HTERT RPE-1 (cell line): Measurements from ENCODE around the gene TMEM214.

Experiments used
- in situ Hi-C: fragments of 300-500 bp; cut with MboI; formaldehyde crosslinking; loops from 4 replicates; pipeline ENCODE4 v1.14.3; 2020; ENCODE audit warnings: low sequenced_read_pairs

The TMEM214 gene, protein sequence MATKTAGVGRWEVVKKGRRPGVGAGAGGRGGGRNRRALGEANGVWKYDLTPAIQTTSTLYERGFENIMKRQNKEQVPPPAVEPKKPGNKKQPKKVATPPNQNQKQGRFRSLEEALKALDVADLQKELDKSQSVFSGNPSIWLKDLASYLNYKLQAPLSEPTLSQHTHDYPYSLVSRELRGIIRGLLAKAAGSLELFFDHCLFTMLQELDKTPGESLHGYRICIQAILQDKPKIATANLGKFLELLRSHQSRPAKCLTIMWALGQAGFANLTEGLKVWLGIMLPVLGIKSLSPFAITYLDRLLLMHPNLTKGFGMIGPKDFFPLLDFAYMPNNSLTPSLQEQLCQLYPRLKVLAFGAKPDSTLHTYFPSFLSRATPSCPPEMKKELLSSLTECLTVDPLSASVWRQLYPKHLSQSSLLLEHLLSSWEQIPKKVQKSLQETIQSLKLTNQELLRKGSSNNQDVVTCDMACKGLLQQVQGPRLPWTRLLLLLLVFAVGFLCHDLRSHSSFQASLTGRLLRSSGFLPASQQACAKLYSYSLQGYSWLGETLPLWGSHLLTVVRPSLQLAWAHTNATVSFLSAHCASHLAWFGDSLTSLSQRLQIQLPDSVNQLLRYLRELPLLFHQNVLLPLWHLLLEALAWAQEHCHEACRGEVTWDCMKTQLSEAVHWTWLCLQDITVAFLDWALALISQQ

DNA sequence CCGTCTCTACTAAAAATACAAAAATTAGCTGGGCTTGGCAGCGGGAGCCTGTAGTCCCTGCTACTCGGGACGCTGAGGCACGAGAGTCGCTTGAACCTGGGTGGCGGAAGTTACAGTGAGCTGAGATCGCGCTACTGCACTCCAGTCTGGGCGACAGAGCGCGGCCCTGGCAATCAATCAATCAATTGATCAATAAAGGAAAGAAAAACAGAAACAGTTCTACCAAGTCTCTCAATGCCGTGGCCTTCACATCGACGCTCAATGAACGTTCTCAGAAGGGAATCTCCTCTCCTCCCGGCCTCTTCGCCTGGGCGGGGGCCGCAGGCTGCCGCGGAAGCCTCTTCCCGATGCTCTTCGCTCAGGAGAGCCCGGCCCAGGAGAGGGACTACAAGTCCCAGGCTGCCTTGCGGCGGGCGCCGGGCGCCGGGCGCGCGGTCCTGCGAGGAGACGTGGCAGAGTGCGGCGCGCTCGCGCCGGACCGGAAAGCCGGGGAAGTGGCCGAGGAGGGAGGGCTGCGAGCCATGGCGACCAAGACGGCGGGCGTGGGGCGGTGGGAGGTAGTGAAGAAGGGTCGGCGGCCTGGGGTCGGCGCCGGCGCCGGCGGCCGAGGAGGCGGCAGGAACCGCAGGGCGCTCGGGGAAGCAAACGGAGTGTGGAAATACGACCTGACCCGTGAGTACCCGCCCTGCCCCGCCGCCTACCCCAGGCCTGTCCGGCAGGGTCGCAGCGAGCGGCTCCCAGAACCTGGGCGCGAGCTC, at the start of gene TMEM214:
TSS of gene TMEM214 (plus strand) at position 471 of the 758 bp plus-strand sequence. CDS start at position 522, 51 bp downstream.
- in situ Hi-C loops, result no loop called here

DNA sequence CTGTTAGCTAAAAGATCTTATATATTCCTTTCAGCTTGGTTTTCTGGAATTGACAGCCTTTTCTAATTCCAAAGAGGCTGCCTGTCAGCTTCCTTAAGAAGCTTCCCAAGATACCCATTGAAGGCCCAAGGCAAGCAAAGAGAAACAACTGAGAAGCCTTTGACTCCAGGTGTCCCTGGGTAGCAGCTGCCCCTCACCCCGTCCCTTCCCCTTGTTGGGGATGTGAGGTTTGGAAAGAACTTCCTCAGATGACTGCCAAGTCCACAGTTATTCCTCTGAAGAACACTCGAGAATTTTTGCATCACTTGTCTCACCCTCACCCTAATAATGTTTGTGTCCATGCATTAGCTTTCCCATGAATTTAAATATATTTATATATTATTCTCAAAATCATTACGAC, 49.0 kb upstream of the TMEM214 start:
- in situ Hi-C loops, result no loop called here

DNA sequence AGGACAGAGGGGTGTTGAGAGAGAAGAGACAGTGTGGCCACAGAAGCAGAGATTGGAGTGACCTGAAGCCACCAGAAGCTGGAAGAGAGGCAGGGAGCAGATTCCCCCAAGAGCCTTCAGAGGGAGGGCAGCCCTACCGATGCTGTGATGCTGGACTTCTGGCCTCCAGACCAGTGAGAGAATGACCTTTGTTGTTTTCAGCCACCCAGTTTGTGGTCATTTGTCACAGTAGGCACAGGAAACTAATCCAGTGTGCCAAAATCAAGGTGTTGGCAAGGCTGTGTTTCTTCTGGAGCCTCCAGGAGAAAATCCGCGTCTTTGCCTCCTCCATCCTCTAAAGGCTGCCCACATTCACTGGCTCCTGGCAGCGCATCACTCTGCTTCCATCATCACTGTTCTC, 47.0 kb upstream of the TMEM214 start:
- in situ Hi-C loops, result no loop called here

DNA sequence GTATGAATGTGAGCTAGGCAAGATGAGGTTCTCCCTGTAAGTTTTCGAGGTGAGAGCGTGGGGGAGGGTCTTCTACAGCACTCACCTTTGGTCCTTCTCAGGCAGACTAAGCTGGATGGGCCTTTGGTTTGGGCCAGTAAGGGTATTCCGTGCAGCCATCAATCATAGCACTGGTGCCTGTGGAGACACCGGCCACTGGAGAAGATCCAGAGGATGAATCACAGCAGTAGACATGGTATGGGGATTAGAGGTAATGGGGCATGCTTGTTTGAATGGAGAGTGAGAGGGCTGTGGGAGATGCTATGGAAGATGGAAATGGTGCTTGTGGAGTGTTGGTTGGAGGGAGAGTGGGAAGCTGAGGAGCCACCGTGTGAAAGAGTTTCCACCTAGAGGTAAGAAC, 46.2 kb upstream of the TMEM214 start:
- in situ Hi-C loops, result no loop called here

DNA sequence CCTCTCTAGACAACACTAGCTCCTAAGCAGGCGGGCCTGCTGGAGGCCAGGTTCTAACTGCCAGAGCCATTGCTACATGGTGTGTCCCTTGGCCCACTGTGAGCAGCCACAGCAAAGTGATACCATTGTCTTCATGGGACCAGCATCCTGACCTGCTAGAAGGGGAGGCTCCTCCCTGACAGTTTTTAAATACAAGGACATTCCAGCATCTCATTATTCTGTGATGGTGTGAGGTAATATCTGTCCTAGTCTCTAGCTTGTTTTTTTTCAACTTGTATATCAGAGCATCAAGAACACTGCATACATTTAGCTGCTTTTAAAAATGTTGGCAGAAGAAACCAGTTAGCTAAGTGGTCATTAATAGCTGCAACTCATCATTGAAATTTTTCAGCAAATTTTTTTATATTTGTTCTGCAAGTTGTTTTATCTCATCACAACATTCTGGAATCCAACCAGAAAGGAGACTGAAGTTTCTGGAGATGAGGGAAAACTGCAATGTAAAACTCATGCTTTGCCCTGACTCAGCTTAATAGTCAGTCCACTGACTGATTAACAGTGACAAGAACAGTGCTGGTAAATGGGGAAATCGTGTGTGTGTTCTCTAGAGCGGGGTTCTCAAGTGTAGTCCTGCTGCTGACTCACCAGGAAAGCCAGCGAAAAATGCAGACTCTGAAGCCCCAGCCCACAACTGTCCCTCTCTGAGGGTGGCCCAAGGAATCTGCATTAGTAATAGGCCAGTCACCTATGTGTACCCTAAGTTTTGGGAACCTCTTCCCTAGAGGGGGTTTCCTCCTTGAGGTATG, 44.5 kb upstream of the TMEM214 start:
- in situ Hi-C loops, result no loop called here

DNA sequence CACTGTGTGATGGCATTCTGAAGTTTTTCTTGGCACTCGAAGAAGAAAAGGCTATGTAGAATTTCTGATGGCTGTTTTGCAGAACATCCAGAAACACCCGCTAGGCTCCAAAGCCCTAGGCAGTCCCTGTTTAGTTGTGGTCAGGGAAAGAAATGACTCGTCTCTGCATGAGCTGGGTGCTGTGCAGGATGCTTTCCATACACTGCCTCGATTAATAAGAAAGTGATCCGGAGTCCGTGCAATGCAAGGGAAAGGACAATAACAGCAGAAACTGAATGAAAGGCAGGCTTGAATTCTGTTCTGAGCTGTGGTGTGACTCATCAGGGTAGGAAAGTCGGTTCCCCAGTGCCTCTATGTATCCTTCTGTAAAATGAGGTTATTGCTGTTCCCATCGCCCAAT, 43.6 kb upstream of the TMEM214 start:
- in situ Hi-C loops, result no loop called here

DNA sequence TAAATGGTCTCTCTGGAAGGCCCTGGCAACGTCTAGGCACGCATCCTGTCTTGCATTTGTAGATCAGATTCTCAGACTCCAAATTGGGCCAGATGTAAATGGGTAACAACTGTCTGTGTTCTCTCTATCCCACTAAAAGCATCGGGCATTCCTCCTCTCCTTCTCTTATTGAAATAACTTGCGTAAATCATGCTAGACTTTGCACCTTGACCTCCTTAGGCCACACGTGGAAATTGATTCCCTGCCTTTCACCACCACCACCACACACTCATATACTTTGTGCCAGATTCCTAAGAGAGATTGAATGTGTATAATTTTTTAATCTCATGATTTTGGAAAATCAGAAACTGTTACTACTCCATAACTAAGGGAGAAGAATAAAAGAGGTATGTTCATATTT, 41.0 kb upstream of the TMEM214 start:
- in situ Hi-C loops, result no loop called here

DNA sequence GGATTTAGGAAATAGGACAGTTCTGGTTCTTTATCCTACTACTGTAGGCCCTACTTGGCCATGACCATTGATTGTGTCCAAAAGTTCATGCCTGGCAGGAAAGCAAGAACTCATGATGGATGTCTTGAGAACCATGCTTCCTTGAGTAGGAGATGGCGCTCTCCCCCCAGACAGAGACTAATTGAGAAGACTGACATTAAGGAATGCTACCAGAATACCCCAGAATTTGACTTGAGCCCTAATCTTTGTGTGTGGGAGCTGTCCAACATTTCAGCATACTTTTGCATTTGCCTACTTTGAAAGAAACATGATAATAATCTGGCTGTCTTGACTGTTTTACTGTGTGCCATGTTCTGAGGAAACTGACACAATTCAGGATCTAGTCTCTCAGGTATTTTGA, 39.0 kb upstream of the TMEM214 start:
- in situ Hi-C loops, result no loop called here

DNA sequence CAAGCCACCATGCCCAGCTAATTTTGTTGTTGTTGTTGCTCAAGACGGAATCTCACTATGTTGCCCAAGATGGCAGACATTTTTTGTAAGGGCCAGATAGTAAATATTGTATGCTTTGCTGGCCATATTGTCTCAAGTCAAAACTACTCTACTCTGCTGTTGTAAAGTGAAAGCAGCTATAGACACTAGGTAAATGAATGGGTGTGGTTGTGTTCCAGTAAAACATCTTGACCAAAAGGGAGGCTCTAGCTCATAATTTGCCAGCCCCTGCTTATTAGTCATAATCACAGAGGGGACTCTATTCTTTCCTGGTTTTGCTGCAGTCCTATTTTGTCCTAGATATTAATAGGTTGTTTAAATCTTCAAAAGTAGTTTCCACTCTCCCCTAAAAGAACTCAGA, 37.8 kb upstream of the TMEM214 start:
- in situ Hi-C loops, result no loop called here

DNA sequence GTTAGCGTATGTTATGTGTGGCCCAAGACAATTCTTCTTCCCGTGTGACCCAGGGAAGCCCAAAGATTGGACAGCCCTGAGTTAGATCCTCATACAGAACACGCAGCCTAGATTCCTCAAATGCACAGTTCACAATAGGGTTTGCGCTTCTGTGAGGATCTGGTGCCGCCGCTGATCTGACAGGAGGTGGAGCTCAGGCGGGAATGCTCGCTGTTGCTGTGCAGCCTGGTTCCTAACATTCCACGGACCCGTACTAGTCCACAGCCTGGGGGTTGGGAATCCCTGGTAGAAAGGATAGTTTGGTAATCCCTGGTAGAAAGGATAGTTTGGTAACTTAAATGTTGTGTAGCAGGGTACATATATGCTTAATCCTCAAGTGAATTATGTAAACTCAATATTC, 35.4 kb upstream of the TMEM214 start:
- in situ Hi-C loops, result no loop called here

DNA sequence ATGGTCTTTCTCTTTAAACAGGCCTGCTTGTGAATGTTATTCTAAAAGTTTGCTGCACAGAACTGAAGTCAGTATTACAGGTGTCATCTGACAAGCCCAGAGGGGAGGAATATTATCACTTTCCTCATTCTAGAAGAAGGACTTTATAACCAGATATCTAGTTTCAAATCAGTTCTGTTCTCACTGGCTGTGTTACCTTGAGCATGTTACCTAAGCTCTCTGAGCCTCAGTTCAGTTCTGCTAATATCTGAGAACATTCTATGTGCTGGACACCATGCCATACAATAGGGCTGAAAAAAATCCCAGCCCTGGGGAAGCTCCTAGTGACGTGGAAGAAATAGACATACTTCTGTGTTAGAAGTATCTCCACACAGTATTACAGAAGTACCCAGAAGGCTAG, 34.4 kb upstream of the TMEM214 start:
- in situ Hi-C loops, result no loop called here

DNA sequence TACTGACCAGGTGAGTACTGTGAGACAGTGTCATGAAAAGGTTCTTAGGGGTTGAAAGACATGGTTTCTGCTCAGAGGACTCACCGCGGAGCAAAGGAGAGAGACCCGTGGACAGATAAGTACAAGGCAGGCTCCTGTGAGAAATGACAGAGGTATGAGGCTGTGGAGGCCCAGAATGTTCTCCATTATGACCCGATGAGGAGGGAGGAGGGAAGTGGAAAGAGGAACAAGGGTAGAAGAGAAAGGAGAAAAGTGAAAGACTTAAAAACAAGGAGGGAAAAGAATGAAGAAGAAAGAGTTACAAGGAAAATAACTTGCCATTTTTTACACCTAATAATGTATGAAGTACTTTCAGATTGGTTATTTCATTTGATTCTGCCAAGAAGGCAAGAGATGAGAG, 32.5 kb upstream of the TMEM214 start:
- in situ Hi-C loops, result no loop called here

DNA sequence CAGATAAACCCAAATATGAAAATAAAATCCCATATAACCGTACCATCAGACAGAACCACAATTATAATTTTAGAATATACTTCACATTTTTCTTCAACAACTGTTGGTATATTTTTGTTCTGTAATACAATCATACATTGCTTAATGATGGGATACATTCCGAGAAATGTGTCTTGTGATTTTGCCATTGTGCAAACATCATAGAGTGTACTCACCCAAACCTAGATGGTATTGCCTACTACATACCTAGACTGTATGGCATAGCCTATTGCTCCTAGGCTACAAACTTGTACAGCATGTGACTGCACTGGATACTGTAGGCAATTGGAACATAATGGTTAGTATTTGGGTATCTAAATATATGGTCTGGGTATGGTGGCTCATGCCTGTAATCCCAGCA, 31.8 kb upstream of the TMEM214 start:
- in situ Hi-C loops, result no loop called here

DNA sequence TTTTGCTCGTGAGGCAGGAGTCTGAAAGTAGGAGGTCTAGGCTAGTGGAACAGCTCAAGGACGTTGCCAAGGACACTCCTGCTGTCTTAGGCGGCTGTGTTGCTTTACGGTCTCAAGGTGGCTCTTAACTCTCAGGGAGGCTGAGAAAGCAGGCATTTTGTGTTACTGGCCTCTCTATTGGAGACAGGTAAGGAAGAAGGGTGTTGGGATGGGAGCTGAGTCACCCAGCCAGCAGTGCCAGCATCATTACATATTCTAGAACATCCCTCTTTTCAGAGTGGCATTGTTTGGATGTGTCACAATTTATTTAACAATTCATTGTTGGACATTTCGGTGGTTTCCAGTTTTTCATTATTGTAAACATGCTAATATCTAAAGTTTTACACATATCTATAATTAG, 30.8 kb upstream of the TMEM214 start:
- in situ Hi-C loops, result no loop called here

DNA sequence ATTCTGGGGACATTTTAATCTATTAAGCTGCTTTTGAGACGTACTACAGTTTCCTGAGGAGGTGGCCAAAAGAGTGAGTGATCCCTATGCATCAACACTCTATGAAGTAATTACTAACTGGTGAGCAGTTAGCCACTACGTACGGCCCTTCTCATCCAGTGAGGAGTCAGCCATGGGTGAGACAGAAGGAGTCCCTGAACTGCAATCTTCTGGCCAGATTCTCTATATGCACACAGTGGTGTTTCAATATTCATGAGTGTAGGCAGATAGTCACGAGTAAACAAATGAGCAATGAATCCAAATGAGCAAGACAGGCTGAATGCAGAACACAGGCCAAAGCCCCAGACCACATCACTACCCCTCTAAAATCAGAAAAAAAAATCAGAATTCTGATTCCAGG, 29.8 kb upstream of the TMEM214 start:
- in situ Hi-C loops, result no loop called here

DNA sequence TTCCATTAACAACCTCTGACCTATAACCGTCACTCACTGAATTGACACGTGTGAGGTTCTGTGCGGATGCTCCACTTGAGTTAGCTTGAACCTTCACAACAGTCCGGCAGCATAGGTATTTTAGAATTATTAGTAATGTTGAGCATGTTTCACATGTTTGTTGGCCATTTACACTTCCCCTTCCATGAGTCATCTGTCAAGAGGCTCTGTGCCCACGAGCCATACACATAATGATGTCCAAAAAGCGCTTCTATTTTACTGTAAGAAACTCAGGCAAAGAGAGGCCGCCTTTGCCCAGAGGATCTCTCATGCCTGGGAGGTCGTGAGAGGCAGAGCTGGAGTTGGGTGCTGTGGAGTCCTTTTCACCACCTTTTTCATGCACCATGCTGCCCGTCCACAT, 28.9 kb upstream of the TMEM214 start:
- in situ Hi-C loops, result no loop called here

DNA sequence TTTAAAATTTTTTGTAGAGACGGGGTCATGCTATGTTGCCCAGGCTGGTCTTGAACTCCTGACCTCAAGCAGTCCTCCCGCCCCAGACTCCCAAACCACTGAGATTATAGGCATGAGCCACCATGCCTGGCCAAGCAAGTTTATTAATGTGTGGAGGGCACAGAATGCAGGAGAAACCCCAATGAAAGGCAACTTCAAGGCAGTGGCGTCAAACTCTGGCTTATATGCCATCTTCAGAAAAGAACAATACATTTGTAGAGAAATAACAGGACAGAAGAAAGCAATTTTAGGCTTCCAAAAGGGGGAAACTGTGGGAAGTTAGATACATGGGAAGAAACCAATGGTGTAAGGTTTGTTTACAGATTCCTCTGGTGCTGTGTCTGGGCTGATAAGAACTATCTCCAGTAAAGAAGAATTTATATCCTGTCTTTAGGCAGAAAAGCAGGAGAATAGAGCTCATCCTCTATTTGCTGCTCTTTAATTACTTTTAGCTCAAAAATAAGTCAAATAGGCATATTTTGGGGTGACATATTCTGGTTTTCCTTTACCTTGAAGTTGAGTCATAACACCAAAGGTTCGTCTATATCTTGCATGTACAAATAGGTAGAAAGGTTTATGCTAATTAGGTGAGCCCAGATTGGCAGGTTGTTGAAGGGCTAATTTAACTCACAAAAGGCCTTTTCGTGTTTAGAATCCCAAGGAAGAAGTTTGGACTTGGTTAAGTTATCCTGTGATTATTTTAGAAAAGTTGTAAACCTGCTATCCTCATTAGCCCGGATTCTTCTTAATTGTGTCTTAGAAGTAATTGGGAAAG, 26.0 kb upstream of the TMEM214 start:
- in situ Hi-C loops, result no loop called here

DNA sequence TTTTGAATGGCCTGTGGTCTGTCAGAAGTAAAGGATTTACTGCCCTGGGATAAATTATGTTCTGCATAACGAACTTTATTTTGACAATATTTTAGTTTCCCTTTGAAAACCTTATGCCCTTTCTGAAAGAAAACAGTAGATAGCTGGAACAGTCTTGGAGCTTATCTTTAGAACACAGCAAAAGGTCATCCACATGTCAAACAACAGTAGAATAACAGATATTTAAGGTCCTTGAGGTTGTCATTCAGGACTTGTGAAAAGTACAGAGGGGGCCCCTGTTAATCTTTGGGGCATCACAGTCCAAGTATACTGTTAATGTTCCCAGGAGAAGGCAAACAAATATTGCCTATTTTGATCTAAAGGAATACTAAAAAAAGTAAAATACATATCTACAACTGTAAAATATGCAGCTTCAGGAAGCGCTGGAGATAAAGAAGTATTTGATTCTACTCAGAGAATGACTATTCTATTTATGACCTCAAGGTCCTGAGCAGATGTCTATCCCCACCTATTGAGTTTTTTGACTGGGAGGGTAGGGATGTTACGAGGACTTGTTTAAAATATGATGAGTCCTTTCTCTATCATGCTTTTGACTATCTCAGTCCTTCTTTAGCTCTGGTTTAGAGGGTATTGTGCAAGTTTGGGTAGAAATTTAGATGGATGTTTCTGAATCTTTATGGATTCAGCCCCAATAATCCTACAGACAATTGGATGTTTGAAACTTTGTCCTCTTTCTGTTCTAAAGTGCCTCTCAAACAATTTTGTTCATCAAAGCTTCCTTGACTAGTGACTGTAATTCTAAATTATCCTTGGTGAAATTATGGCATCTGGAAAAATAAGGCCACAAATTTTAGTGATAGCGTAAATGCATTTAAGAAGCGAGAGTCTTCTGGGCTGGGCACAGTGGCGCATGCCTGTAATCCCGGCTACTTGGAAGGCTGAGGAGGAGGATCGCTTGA, 25.1 kb upstream of the TMEM214 start:
- in situ Hi-C loops, result no loop called here

DNA sequence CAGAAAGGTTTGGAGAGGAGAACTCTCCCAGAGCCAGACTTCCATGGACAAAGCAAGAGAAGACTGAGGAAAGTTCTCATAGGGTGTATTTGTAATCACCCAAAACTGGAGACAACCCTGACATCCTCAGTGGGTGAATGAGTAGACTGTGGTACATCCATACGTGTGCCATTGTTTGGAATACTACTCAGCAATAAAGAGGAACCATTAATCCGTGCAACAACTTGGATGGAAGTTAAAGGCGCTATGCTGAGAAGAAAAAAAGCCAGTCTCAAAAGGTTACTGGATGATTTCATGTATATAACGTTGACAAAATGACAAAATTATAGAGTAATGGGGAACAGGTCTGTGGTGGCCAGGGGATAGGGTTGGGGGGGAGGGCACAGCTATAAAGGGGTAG, 24.1 kb upstream of the TMEM214 start:
- in situ Hi-C loops, result no loop called here
